PFSK-1 (cell line): ENCODE measurements around the gene LGR4.

Source experiments
- POLR2AphosphoS5 ChIP-seq: IDR thresholded peaks from 2 replicates; pipeline ENCODE4 v1.6.1; 2012; ENCODE audit warnings: low read depth, mild to moderate bottlenecking, control low read depth, low read length, moderate library complexity
- REST ChIP-seq, 2 experiments: IDR thresholded peaks; 2 replicates each; pipeline versions ENCODE4 v1.6.1 to v1.8.0; 2011 to 2012; ENCODE audit warnings: low read depth in 2 of 2, low read length in 2 of 2, control low read depth in 1 of 2, inconsistent platforms in 1 of 2, mild to moderate bottlenecking in 1 of 2, moderate library complexity in 1 of 2; ENCODE audit not compliant: insufficient read depth in 1 of 2
- TAF1 ChIP-seq: IDR thresholded peaks from 2 replicates; pipeline ENCODE4 v1.6.1; 2012; ENCODE audit warnings: low read length, control low read depth, borderline replicate concordance; ENCODE audit not compliant: insufficient read depth

GRCh38 chr11:27495710-27496300, 23.2 kb upstream of the LGR4 start:
- TF ChIP-seq TAF1 (no peak), REST (IDR thresholded peaks at IDR 0.05; ENCODE audit: insufficient read depth in 1 of 2, low read depth in 2 of 2, low read length in 2 of 2) (no peak), POLR2AphosphoS5 (no peak)
